Measurements from ENCODE around the gene AKT1S1.

AKT1S1 gene

DNA sequence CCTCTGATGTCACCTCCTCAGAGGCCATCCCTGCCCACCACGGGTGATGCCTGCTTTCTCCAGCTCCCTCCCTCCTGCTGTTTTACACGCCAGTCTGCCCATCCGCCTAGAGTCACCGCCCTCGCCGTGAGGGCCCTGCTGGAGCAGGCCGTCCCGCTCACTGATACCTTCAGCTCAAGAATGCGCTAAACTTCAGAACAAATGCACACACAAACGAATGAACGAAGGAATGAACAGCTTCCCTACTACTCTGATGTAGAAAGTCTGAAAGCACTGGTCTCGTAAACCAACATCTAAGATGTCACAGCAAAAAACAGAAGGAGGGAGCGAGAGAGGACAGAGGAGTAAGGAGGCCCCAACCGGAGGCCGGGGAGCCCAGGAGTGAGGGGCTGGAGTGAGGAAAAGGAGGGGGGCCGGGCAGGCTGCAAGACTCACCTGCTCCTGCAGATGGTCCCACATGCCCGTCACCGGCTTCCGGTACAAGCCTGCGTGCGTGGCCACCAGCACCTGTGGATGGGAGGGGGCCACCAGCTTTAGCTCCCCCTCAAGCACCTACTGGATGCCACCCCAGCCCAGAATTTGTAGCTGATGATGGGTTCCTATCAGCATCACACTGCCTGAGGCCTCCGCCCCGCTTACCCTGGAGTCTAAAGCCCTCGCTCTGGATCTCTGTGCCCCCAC, 13.8 kb downstream of the AKT1S1 start:
- peak overlapping the region; percentile 47 to 80 for H3K27ac Mint-ChIP-seq
- H3K9me3 Mint-ChIP-seq = no peaks in the 10 kb centered on the region
- H3K4me3 Mint-ChIP-seq = no peak overlapping the region
- peaks cover 30 to 34% of the 10 kb centered on the region in 2 donors for H3K4me1 Mint-ChIP-seq (ENCODE audit: low read depth in 2 of 2)
- H3K36me3 Mint-ChIP-seq (ENCODE audit: insufficient read depth) = peaks cover 72% of the 10 kb centered on the region
- no peaks in the 10 kb centered on the region for H3K27me3 Mint-ChIP-seq
- DNase-seq = no peak
- ATAC-seq (replicated peaks) = no peak

DNA sequence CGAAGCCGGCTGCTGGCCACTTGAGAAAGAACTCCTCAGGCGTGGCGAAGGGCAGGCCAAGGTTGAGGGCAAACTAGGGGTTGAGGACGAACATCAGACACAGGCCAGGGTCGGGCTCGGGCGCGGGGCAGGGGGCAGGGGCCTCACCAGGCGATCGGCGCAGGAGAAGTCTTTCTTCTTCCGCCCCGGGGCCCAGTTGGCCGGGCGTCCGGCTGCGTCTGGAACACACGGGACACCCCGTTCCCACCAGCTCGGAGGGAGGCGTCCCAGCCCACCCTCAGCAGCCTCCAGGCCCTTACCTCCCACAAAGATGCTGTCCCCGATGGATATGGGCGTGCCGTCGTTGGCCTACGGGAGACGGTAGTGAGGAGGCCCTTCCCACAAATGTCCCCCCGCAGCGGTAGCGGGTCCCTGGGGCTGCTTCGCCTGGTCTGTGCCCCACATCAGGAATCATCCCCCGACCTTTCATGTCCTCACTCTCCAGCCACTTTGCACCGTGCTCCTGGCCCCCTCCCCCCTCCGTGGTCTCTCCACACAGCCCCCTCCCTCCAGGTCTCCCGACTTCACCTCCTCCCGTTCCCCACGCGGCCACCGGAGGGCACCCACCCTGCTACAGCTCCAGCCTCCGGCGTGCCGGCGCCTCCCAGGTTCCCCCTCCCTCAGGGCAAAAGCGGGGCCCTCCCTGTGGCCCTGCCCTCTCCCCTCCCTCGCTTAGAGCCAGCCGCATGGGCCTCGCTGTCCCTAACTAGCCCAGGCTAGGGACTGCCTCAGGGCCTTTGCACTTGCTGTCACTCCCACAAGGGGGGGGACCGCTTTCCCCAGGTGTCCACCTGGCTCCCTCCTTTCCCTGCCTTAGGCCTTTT, 14.5 kb downstream of the AKT1S1 start:
- Mint-ChIP-seq H3K4me3 (no peak overlapping the region), H3K9me3 (no peaks in the 10 kb centered on the region), H3K36me3 (ENCODE audit: insufficient read depth) (peaks cover 72% of the 10 kb centered on the region), H3K27me3 (no peaks in the 10 kb centered on the region), H3K27ac (peak overlapping the region; percentile 47 to 80), H3K4me1 (ENCODE audit: low read depth in 2 of 2) (peaks cover 25 to 27% of the 10 kb centered on the region in 2 donors)
- no peak for ATAC-seq (replicated peaks)
- DNase-seq = no peak

DNA sequence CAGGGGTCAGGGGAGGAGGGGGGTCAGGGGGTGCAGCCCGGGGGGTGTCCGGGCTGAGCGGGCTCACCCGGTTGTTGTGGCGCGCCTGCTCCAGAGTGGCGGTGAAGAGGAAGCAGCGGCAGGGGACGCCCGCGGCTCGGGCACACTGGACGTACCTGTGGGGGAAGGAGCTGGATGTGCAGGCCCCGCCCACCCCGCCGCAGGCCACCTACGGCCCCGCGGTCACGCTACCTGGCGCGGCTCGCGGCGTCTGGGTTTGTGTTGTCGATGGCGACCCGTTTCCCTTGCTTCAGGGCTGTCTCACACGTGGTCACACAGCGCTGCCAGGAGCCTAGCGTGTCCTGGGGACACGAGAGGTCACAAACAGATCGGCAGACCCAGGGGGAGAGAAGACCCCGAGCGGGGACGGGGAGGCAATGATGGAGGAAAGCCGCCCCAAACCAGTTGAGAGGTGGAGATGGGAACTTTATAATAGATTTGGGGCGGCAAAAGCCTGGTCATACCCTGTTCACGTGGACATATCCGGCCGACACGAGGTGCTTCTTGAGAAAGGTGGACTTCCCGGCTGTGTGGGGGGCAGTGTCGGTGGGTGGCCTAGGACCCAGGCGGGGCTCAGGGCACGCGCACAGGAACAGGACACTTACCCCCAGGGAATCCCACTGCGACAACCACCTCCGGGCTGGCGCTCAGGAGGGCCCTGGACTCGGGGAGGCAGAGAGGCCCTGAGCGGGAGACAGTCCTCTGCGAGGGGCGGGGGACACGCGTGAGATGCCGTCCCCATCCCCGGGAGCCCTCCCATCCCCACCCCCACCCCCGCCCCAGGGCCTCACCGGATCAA, 15.4 kb downstream of the AKT1S1 start:
- no peaks in the 10 kb centered on the region for H3K9me3 Mint-ChIP-seq
- peaks cover 69% of the 10 kb centered on the region for H3K36me3 Mint-ChIP-seq (ENCODE audit: insufficient read depth)
- no peak overlapping the region for H3K4me3 Mint-ChIP-seq
- no peaks in the 10 kb centered on the region for H3K27me3 Mint-ChIP-seq
- H3K4me1 Mint-ChIP-seq (ENCODE audit: low read depth in 2 of 2) = peaks cover 18 to 21% of the 10 kb centered on the region in 2 donors
- no peak overlapping the region for H3K27ac Mint-ChIP-seq
- ATAC-seq (replicated peaks) (peak; percentile 16), DNase-seq (no peak)

DNA sequence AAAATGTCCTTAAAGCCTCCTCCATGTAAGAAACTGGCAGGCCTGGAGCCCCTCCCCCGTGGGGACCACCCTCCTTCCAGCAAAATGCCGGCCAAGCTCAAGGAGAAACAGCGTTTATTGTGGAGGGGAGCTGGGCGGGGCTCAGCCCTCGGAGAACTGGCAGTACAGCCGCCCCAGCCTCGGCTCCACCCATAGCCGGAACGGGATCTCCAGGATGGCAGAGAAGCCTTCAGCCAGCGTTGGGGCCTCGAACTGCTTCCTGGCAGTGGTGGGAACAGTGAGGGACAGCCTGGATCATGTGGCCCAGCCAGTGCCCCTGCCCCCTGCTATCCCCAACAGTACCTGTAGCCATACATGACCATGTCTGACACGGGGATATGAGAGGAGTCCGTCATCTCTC, 16.0 kb downstream of the AKT1S1 start:
- ATAC-seq (replicated peaks) (no peak), DNase-seq (no peak)
- Mint-ChIP-seq H3K27me3 (no peaks in the 10 kb centered on the region), H3K27ac (peak overlapping the region in 1 of 2 donors; percentile 41), H3K4me3 (no peak overlapping the region), H3K36me3 (ENCODE audit: insufficient read depth) (peaks cover 63% of the 10 kb centered on the region), H3K9me3 (no peaks in the 10 kb centered on the region), H3K4me1 (ENCODE audit: low read depth in 2 of 2) (peaks cover 11 to 14% of the 10 kb centered on the region in 2 donors)

DNA sequence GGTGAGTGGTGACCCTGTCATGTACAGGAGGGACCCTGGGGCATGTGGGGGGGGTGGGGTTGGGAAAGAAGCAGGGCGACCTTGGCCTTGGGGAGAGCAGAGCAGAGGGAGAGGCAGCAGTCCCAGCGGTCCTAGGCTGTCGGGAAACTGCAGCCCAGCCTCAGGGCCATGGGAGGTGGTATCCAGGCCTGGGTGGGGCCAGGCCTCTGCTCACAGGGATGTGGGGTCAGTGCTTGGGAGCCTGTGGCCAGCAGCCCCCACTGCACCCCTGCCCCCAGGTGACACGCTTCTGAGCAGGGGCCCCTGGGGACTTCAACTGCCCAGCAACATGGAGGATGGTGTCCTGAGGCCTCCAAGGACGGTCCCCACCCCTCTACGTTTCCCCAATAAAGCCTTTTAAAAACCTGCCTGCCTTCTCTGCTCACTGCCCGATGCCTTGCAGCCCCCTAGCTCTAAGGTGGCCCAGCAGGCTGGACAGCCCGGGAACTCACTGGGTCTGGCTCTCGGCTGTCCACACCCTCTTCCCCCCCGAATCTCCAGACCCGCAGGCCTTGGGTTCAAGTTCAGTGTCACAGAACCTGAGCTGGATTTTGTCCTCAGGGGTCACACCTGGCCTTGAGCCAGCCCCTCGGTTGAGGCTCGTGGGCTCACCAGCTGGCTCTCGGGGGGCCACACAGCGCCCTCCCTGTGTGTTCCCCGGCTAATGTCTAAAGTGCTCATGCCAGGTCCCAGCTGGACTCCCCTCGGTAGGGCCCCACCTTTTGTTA, 16.6 kb downstream of the AKT1S1 start:
- peak overlapping the region; percentile 49 to 77 for H3K27ac Mint-ChIP-seq
- no peak overlapping the region for H3K4me3 Mint-ChIP-seq
- H3K27me3 Mint-ChIP-seq = no peaks in the 10 kb centered on the region
- DNase-seq (no peak), ATAC-seq (replicated peaks) (no peak)
- peaks cover 62% of the 10 kb centered on the region for H3K36me3 Mint-ChIP-seq (ENCODE audit: insufficient read depth)
- H3K4me1 Mint-ChIP-seq (ENCODE audit: low read depth in 2 of 2) = peaks cover 5 to 10% of the 10 kb centered on the region in 2 donors
- H3K9me3 Mint-ChIP-seq = no peaks in the 10 kb centered on the region

DNA sequence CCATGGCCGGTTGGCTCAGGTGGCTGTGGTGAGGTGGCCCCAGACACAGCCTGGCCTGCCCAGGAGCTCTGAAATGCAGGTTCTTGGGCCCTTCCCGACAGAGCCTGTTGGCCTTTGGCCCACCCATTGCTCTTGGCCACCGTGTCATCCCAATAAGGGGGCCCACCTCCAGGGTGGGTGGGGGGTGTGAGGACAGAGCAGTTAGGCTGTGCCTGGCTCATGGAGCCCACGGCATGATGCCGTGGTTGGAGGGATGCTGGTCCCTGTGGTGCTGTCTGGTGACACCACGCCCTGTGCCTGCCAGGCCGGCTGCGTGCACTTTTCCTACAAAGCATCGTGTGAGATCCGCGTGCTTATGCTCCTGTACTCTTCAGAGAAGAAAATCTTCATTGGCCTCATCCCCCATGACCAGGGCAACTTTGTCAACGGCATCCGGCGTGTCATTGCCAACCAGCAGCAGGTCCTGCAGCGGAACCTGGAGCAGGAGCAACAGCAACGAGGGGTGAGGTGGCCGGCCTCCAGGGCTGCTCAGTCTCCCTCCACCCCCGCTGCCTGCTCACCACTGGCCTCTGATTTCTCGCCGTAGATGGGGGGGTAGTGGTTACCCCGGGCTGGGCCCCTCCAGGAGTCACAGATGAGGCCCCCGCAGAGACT, 17.3 kb downstream of the AKT1S1 start:
- H3K27ac Mint-ChIP-seq = peak overlapping the region; percentile 49 to 77
- H3K27me3 Mint-ChIP-seq = no peaks in the 10 kb centered on the region
- no peaks in the 10 kb centered on the region for H3K9me3 Mint-ChIP-seq
- no peak for ATAC-seq (replicated peaks)
- H3K36me3 Mint-ChIP-seq (ENCODE audit: insufficient read depth) = peaks cover 60% of the 10 kb centered on the region
- DNase-seq = no peak
- H3K4me1 Mint-ChIP-seq (ENCODE audit: low read depth in 2 of 2) = peaks cover 4 to 7% of the 10 kb centered on the region in 2 donors
- H3K4me3 Mint-ChIP-seq = no peak overlapping the region

DNA sequence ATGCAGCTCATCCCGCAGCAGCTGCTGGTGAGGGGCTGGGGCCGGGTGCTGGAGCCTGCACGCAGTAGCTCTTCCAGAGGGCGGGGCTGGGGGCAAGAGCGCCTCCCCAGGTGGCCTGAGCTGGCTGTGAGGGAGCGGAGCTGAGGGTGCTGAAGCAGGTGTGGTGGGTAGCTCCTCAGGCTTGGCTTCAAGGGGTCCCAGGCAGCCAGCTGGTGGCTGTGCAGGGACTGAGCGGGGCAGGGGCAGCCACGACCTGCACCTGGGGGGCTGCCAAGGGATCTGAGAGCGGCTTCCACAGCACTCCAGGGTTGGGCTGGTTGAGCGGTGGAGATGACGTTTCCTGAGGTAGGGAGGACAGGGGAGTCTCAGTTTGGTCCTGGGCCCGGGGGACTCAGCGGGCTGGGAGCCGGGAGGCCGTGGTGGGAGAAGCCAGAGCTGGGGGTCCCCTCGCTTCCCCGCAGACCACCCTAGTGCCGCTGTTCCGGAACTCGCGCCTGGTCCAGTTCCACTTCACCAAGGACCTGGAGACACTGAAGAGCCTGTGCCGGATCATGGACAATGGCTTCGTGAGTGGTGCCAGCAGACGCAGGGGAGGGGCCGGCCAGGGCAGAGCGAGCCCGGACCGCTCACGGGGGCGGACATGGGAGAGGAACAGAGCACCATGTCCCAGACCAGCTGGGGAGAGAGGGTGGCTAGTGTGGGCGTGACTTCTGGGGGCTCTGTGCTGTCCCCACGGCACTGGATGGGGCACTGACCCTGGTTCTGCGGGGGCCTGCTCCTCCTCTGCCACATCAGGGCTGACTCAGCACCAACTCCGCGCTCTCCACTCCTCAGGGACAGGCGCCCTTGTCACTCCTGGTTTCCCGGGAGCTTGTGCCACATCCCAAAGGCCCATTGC, 18.8 kb downstream of the AKT1S1 start:
- H3K27me3 Mint-ChIP-seq = no peaks in the 10 kb centered on the region
- H3K27ac Mint-ChIP-seq = peak overlapping the region in 1 of 2 donors; percentile 77
- no peak for ATAC-seq (replicated peaks)
- peaks cover 48% of the 10 kb centered on the region for H3K36me3 Mint-ChIP-seq (ENCODE audit: insufficient read depth)
- H3K4me3 Mint-ChIP-seq = no peak overlapping the region
- H3K9me3 Mint-ChIP-seq = no peaks in the 10 kb centered on the region
- no peak for DNase-seq
- peaks cover 9 to 11% of the 10 kb centered on the region in 2 donors for H3K4me1 Mint-ChIP-seq (ENCODE audit: low read depth in 2 of 2)

DNA sequence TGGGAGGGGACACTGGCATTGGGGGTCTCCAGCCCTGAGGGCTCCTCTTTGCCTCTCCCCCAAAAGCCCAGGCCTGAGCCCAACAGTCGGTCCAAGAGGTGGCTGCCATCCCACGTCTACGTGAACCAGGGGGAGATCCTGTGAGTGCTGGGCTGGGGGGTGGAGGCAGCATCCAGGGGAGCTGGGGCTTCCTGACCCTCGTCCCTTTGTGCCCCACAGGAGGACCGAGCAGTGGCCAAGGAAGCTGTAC, 19.4 kb downstream of the AKT1S1 start:
- Mint-ChIP-seq H3K4me1 (ENCODE audit: low read depth in 2 of 2) (peaks cover 6 to 9% of the 10 kb centered on the region in 2 donors), H3K27me3 (no peaks in the 10 kb centered on the region), H3K27ac (peak overlapping the region in 1 of 2 donors; percentile 77), H3K36me3 (ENCODE audit: insufficient read depth) (peaks cover 43% of the 10 kb centered on the region), H3K4me3 (no peak overlapping the region), H3K9me3 (no peaks in the 10 kb centered on the region)
- ATAC-seq (replicated peaks) (no peak), DNase-seq (no peak)

DNA sequence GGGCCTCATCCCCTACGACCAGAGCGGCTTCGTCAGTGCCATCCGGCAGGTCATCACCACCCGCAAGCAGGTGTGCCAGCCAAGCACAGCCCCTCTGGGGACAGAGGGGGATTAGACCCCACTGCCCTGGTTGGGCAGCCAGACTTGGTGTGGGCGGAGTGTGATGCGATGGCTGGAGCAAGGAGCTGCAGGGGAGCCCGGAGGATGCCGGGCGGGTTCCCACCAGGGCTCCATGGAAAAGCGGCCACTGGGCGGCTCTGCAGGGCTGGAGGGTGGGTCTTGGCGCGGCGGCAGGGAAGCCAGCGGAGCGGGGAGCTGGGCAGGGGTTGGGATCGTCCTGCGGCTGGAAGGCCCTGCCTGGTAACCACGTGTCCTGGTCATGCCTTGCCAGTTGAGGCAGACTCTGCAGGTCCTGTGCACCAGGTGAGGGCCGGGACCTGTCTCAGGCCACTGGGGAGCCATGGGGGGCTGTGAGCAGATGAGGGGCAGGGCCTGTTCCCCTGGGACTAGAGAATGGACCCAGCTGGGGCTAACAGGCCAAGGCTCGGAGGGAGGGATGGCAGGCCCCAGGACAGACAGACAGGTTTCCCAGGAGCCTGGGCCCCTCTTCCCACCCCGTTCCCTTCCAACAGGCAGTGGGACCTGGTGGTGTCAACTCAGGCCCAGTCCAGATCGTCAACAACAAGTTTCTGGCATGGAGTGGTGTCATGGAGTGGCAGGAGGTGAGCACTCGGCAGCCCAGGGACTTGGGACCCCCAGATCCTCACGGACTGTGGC, 19.9 kb downstream of the AKT1S1 start:
- no peak for ATAC-seq (replicated peaks)
- Mint-ChIP-seq H3K27ac (peak overlapping the region in 1 of 2 donors; percentile 77), H3K27me3 (no peaks in the 10 kb centered on the region), H3K4me1 (ENCODE audit: low read depth in 2 of 2) (peaks cover 11 to 14% of the 10 kb centered on the region in 2 donors), H3K4me3 (no peak overlapping the region), H3K36me3 (ENCODE audit: insufficient read depth) (peaks cover 43% of the 10 kb centered on the region), H3K9me3 (no peaks in the 10 kb centered on the region)
- no peak for DNase-seq

DNA sequence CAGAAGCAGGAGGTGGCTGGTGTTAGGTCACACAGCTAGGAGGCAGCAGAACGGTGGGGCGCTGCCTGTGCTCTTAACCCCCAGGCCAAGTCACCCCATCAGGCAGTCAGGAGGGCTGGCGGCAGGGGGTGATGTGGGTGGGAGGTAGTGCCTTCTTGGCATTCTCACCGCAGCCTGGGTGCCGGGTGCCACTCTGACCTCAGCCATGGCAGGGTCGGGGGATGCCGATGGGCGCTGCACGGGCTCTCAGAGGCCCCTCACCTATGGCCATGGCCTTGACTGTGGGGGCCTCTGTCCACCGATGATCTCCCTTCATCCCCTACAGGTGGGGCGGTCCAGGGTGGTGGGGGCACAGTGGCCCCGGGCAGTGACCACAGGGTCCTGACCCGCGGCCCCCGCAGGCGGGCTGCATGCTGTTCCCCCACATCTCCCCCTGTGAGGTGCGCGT, 20.6 kb downstream of the AKT1S1 start:
- Mint-ChIP-seq H3K9me3 (no peaks in the 10 kb centered on the region), H3K4me3 (no peak overlapping the region), H3K36me3 (ENCODE audit: insufficient read depth) (peaks cover 41% of the 10 kb centered on the region), H3K4me1 (ENCODE audit: low read depth in 2 of 2) (peaks cover 16 to 17% of the 10 kb centered on the region in 2 donors), H3K27ac (peak overlapping the region in 1 of 2 donors; percentile 77), H3K27me3 (no peaks in the 10 kb centered on the region)
- DNase-seq = no peak
- no peak for ATAC-seq (replicated peaks)

Data from effector memory CD8-positive, alpha-beta T cell (primary cell).